HG03571 (cell line): ENCODE data around the gene SMIM24.
"Not testable (repeated sequence)": the region's sequence is repeated elsewhere in the genome, so short reads cannot be mapped to it uniquely, and the experiment has no call there.

Experiments
- ATAC-seq: cut with Tn5 transposase; IDR thresholded peaks from one replicate; pipeline ENCODE4 v1.9.1; 2021; ENCODE audit not compliant: unreplicated experiment

Gene SMIM24

DNA sequence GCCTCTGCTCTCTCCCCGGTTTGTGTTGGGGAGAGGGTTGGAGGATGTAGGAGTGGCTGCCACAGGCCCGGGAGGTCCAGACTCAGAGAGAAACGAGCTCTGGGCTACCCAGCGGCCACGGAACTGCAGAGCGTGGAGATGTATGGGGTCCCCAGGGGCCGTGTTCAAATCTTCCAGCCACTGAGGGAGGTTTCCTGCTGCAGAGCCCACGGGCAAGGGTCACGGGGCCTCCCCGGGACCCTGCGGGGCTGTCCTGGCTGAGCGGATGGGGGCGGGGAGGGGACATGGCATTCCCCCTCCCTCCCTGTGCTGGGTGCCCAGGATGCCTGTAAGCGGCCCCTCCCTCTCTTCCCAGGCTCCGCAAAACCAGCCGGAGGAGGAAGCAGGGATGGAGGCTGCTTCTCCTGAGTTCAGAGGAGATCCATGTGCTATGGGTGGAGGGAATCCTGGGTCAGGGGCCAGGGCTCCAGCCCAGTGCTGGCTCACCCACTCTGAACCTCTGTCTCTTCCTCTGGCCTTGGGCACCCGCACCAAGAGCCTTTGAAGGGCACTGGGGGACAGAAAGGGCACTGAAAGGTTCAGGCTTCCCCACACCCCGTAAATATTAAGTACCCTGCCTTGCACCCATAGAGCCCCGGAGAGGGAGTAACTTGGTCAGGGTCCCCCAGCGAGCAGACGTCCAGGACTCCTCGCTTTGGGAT, 22.6 kb downstream of the SMIM24 start:
- no peak for ATAC-seq

DNA sequence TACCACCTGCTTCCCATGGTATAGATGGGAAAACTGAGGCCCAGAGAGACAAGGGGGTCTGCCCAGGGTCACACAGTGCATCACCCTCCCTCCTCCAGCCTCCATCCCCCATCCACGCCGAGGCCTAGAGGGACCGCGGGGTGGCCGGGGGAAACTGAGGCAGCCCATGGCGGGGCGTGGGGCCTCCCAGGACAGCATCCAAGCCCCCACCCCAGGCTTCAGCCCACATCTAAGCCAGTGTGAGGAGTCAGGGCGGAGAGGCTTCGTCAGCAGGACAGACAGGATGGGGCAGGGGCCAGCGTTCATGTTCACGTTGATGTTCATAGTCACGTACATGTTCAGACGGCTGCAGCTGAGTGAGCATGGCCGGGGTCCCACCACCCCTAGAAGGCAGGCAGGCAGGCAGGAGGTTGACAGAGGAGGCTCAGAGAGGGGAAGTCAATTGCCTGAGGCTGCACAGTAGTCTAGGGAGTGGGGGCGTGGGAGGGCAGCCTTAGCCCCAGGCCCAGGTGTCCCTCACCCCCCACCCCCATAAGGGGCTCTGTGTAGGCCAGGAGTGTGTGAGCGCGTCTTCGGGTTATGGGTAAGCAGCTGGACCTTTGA, 23.3 kb downstream of the SMIM24 start:
- ATAC-seq, result no peak

DNA sequence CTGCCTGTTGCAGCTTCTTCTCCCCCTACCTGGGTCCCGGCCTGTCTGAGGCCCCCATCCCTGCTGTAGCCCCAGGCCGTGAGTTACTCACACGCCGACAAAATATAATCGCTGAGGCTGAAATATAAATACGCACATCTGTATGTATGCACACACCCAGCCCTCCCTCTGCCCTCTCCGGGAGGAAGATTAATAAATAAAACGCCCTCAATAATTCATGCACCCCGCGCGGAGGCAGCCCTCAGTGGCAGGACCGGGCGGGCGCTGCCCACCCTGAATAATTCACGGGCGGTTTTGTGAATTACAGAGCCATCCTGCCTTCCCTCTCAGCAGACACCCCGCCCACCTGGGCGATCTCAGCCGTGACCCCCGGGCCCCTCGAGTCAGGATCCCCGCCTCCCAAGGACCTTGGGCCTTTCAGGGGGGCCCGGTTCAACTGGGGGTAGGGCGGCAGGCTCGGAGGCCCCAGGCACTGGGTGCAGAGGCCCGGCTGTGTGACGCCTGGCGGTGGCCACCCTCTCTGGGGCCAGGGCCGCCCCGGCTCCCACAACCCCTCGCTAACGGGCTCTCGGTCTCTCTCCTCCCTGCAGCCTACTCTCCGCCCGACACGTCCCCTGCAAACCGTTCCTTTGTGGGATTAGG, 24.2 kb downstream of the SMIM24 start:
- ATAC-seq, result no peak

DNA sequence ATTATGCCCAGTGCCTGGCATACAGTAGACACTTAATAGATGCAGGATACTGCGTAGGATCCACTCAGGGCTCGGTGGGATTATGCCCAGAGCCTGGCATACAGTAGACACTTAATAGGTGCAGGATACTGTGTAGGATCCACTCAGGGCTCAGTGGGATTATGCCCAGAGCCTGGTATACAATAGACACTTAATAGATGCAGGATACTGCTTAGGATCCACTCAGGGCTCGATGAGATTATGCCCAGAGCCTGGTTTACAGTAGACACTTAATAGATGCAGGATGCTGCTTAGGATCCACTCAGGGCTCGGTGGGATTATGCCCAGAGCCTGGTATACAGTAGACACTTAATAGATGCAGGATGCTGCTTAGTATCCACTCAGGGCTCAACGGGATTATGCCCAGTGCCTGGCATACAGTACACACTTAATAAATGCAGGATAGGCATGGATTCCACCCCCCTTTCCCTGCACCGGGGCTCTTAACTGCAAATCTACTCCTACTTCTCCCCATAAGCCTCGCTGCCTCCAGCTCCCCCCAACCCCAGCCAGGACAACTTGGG, 24.9 kb downstream of the SMIM24 start:
- no peak for ATAC-seq

DNA sequence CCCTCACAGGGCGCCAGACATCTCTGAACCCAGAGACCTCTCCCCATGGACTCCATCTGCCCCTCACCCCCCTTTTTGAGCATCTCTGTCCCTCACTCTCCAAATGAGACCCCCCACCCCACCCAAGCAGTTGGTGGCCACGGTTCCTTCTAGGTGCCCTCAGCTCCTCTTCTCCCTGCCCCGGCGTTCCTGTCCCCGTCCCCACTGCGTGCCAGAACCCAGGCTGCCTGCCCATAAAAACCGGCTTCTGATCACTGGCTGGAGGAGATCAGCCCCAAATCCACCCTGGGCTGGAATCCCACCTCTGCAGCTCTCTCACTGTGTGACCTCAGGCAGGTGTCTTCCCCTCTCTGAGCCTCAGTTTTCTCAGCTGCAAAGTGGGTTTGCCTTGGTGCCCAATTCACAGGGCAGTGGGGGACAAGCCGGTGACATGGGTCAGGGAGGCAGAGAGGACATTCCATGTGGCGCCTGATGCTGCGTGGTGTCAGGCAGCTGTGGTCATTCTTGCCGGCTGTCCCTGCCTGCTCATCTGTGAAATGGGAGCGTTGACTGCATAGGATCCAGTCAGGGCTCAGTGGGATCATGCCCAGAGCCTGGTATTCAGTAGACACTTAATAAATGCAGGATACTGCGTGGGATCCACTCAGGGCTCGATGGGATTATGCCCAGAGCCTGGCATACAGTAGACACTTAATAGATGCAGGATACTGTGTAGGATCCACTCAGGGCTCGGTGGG, 25.5 kb downstream of the SMIM24 start:
- ATAC-seq, result no peak

DNA sequence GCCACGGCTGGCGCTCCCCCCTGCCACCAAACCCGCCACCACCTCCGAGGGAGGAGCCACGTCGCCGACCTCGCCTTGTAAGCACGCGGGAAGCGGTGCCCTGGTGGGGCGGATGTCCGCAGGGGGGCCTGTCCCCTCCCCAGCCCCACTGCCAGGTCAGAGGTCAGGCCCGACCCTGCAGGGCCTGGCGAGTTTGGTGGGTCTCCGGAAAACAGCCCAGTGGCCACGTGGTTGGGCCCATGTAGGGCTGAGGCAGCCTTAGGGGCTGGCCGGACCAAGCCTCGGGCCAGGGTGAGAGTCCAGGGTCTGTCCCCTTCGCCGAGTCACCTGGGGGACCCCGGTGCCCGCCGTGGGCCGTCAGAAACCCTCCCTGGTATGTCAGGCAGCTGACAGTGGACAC, 26.5 kb downstream of the SMIM24 start:
- no peak for ATAC-seq

DNA sequence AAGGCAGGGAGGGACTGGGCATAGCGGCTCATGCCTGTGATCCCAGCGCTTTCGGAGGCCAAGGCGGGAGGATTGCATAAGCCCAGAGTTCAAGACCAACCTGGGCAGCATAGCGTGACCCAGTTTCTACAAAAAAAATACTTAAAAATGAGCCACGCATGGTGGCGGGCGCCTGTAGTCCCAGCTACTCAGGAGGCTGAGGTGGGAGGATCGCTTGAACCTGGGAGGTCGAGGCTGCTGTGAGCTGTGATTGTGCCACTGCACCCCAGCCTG, 27.4 kb downstream of the SMIM24 start:
- ATAC-seq, result not testable (repeated sequence)

DNA sequence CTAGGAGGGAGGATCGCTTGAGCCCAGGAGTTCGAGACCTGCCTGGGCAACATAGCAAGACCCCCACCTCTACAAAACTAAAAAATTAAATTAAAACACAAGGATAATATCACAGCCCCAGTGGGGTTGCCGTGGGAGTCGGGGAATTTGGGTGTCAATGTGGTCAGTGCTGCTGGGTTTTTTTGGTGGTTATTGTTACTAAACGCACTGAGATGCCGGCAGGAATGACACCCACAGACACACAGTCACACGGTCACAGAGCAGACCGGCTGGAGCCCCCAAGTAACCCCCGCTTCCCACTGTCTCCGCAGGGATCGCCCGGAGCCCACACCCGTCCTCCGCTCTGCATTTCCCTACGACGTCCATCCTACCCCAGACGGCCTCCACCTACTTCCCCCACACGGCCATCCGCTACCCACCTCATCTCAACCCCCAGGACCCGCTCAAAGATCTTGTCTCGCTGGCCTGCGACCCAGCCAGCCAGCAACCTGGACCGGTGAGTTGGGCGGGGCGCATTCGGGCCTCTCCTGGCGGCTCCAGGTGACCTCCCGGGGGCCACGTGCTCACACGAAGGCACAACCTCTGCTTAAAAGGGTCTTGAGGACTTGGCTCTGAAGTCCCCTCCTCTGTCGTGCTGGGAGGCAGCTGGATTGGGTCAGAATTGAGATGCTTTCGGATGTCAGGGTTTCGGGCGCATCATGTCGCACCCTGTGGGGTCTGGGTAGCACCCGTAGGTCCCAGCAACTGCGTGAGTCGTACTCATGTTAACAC, 28.0 kb downstream of the SMIM24 start:
- ATAC-seq, result no peak

DNA sequence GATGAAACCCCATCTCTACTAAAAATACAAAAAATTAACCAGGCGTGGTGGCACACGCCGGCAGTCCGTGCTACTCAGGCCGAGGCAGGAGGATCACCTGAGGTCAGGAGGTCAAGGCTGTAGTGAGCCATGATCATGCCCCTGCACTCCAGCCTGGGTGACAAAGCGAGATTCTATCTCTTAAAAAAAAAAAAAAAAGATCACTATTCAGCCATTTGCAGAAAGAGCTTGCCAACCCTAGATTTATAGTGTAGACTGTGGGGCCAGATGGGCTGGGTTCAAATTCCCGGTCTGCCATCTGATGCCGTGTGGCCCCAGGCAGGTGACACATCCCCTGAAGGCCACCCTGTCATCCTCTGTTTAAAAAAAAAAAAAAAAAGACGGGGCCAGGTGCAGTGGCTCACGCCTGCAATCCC, 28.9 kb downstream of the SMIM24 start:
- ATAC-seq, result no peak

DNA sequence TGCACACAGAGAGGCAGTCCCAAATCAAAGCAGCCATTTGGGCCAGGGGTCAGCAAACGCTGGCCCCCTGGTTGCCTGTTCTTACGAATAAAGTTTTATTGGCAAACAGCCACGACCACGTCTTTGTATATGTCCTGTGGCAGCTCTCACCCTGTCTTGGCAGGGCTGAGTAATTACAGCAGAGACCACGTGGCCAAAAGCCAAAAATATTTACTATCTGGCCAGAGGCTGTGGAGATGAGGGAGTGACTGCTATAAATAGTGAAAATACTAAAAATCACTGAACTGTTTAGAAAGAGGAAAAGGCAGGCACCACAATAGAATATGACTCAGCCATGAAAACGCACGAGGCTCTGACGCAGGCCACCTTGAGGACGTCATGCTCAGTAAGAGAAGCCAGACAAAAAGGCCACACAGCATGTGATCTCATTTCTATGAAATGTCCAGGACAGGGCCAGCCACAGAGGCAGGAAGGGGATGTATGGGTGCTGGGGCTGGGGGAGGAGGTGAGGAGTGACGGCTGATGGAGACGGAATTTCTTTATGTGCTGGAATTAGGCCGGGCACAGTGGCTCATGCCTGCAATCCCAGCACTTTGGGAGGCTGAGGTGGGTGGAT, 29.4 kb downstream of the SMIM24 start:
- no peak for ATAC-seq

DNA sequence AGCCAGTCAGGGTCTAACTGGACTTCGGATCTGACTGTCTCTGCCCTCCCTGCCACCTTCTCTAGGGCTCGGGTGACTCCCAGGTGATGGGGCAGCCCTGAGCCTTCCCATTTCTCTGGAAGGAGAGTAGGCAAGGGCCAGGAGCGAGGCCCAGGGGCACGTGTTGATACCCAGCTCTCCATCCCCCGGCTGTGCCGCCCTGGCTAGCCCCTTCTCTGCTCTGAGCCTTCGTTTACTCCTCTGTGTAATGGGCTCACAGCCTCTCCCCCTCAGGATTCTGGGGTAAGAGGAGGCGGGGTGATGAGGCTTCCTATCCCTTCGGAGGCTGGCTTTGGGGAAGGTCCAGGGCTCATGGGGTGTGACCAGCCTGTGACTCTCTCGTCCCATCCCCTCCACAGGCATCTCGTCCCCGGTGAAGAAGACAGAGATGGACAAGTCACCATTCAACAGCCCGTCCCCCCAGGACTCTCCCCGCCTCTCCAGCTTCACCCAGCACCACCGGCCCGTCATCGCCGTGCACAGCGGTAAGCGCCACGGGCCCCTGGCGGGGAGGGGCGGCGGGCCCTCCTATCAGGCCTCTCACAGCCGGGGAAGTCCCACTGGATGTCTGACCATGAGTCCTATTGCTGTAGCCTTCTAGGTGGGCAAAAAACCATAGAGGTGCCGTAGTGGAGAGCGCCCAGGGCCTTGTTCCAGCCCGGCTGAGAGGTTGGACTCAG, 31.6 kb downstream of the SMIM24 start:
- ATAC-seq, result no peak

DNA sequence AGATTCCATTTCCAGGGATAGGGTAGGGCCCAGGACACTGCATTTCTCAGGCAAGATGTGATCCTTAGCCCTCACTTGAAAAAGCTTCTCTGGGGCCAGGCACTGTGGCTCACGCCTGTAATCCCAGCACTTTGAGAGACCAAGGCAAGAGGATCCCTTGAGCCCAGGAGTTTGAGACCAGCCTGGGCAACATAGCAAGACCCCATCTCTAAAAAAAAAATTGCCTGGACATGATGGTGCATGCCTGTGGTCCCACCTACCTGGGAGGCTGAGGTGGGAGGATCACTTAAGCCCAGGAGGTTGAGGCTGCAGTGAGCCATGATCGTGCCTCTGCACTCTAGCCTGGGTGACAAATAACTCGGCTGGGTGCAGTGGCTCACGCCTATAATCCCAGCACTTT, 33.7 kb downstream of the SMIM24 start:
- not testable (repeated sequence) for ATAC-seq

DNA sequence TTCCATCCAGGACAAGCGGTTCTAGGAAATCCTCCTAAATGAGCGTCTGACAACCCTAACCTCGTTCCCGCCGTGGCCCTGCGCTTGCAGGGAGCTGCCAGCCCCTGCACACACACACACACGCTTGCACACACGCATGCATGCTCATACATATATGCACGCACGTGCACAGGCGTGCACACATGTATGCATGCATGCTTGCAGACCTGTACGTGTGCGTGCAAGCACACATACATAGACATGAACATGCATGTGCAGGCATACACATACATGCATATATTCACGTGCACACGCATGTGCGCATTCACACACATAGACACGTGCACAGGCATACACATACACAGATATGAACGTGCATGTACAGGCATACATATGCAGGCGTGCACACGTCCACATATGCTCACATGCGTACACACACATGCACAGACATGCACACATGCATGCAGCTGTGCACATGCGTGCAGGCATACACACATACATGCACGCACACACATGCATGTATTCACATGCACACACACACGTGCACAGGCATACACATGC, 35.6 kb downstream of the SMIM24 start:
- ATAC-seq, result no peak

DNA sequence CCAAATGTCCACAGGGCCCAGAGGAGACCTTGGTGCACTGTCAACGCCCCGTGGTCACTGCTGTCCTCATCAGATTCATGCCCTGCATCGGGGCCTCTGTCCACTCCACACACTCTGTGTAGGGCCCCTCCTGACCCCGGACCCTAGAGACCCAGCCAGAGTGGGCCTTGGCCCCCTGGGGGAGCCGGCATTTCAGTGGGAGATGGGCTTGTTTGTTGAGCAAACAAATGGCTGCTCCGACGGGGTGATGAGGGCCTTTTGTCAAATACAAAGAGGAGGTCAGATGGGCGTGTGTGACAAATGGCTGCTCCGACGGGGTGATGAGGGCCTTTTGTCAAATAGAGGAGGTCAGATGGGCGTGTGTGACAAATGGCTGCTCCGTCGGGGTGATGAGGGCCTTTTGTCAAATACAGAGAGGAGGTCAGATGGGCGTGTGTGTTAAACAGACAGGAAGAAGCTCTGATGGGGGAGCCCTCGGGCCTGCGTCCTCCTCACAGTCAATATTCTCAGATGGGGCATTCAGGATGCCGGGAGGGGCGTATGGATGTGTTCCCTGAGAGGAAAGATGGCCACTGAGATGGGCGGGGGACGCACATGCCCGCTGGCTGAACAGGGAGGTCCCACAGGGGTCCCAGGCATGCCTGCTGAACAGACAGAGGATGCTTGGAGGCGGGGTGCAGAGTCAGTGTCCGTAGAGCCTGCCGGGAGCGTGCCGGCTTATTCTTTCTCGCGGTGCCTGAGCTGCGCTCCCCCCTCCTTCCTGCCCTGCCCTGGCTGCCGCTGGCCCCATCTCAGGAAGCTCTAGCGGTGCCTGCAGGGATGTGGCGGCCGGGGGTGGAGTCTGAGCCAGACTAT, 36.3 kb downstream of the SMIM24 start:
- no peak for ATAC-seq

DNA sequence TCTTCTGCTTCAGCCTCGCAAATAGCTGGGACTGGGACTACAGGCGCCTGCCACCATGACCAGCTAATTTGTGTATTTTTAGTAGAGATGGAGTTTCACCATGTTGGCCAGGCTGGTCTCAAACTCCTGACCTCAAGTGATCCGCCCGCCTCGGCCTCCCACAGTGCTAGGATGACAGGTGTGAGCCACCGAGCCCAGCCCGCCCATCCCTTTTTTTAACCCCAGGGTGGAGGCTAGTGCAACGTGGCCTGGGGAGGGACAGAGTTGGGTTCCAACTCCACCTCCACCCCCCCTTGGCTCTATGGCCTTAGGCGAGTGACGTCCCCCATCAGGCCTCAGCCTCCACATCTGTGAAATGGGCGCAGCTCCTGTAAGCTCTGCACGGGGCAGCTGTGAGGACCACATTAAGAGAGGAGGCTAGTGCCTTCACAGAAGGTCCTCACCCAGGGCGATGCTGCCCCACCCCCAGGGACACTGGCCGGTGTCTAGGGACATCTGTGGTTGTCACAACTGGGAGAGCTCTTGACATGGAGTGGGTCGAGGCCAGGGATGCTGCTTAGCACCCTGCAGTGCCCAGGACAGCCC, 37.7 kb downstream of the SMIM24 start:
- ATAC-seq, result no peak

DNA sequence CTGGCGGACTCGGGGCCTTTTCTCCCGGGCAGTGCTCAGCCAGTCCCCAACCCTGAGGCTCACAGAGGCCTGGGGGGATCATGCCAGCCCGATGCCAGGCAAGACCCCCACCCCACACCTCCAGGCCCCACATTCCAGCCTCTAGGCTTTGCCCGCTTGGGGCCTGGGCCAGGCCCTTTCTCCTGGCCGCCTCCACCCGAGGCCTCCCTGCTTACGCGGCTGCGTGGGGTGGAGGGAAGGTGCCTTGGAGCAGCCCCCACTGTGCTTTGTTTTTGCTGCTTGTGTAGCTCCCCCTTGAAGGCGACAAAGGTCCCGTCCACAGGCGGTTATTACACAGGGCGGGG, 38.4 kb downstream of the SMIM24 start:
- no peak for ATAC-seq

DNA sequence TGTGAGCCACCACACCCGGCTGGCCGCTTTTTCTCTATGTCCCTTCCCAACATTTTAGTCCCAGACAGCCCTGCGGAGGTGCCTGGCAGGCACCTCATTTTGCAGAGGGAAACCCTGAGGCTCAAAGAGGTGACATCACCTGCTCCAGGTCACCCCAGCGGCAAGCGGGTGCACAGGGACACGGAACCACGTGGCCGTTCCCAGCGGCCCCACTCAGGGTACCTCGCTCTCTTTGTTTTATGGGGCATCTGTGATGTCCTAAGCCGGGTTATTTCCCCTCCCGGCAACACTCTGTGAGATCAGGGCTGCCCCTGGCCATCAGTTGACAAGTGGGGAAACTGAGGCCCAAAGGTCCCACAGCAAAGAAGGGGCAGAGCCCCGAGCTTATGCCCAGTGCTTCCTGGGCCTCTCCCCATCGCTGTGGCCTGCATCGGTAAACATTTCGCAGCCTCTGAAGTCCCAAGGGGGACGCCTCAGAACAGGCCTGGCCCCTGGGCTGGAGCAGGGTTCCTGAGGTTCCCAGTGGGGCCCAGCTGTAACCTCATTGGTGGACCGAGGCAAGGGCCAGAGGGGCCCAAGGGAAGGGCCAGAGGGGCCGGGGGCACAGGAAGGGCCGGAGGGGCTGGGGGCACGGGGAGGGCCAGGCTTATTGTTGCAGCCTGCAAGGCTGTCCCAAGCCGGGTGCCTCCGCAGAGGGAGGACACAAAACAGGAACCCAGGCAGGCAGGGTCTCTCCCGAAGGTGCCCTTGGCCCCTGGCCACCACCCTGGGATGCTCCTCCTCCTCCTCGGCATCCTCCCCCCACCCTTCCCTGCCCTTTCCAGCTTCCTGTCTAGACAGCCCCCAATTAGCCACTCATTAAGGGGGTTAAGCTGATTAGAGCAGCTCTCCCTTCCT, 39.0 kb downstream of the SMIM24 start:
- ATAC-seq, result no peak
